Stimulated activated effector memory CD8-positive, alpha-beta T cell treated with anti-CD3 and anti-CD28 coated beads, Interleukin-12 subunit alpha, Interleukin-12 subunit beta, amount 100 ng/mL, for 72 hours (primary cell): ENCODE data around the gene RIGI.
A peak's percentile ranks its signal among the peaks of the same experiment; 100 is the strongest.

Experiments used
- ATAC-seq: fragments of 150-1000 bp; cut with Tn5 transposase; 2 replicates; pipeline ENCODE4 v1.10.0; 2021
- DNase-seq, 2 donors: peaks; one replicate each; pipeline ENCODE4 v3.0.0; 2021 to 2022; ENCODE audit warnings: low spot score in 2 of 2
- H3K27ac Mint-ChIP-seq: one replicate; pipeline ENCODE4 v1.8.0; 2022; ENCODE audit warnings: mild to moderate bottlenecking, mixed read lengths
- H3K36me3 Mint-ChIP-seq: one replicate; pipeline ENCODE4 v1.8.0; 2022; ENCODE audit warnings: mild to moderate bottlenecking, mixed read lengths
- H3K4me1 Mint-ChIP-seq: one replicate; pipeline ENCODE4 v1.8.0; 2022; ENCODE audit warnings: mixed read lengths
- H3K4me3 Mint-ChIP-seq: one replicate; pipeline ENCODE4 v1.8.0; 2022; ENCODE audit warnings: mild to moderate bottlenecking, mixed read lengths
- H3K9me3 Mint-ChIP-seq: one replicate; pipeline ENCODE4 v1.8.0; 2022; ENCODE audit warnings: mixed read lengths

Gene RIGI

DNA sequence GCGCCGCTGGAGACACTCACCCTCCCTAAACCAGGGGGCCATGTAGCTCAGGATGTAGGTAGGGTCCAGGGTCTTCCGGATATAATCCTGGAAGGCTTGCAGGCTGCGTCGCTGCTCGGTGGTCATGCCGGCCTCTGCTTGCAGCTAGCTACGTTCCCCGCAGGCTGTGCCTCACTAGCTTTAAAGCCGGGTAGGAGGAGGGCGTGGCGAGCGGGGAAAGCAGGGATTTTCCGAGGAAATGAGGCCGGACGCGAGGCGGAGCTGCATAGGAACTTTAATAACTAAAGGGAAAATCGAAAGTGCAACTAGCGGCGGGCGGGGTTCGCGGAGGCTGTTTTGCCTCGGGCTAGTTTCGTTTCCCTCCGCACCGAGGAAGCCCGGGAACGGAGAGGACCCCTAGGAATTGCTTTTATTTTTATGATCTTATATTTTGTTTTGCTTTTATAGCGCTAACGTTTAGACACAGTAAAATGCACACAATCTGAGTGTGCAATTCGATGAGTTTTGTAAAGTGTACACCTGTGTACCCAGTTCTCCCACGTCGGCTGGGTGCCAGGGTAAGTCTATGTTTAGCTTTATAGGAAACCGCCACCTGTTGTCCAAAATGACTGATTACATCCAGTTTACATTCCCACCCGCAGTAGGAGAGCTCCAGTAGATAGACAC, at the start of gene RIGI:
TSS of gene RIGI (minus strand) at position 156 of the 666 bp plus-strand sequence. CDS start at position 126, 30 bp downstream.
- H3K4me1 Mint-ChIP-seq: peaks cover 30% of the 10 kb centered on the region

DNA sequence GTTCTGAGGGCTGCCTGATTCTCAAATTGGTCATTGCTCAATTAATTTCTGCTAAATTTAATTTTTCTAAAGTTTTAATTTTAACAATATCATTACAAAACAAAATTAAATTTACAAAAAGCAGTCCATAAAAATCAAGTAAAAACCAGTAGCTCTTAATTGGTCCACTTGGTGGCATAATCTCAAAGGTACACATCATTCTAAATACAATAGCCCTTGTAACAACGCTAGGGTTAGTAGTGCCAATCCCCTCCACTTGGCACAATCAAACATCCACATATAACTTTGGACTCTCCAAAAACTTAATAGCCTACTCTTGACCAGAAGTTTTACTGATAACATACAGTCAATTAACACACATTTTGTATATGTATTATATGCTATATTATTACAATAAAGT, 48.9 kb upstream of the RIGI start:
- DNase-seq (no peak), ATAC-seq (no peak)
- Mint-ChIP-seq H3K4me3 (no peak overlapping the region), H3K27ac (no peak overlapping the region), H3K4me1 (peaks cover 22% of the 10 kb centered on the region), H3K36me3 (peaks cover 21% of the 10 kb centered on the region), H3K9me3 (no peaks in the 10 kb centered on the region)

More for the DNA sequence above, at the start of gene RIGI:
- Mint-ChIP-seq H3K4me3 (peak within 1 kb of the TSS; percentile 93), H3K36me3 (peaks cover 5% of the 10 kb centered on the region), H3K9me3 (no peaks in the 10 kb centered on the region), H3K27ac (peak within 1 kb of the TSS; percentile 93)
- peak; percentile 42 to 86 for DNase-seq
- peak; percentile 76 for ATAC-seq

DNA sequence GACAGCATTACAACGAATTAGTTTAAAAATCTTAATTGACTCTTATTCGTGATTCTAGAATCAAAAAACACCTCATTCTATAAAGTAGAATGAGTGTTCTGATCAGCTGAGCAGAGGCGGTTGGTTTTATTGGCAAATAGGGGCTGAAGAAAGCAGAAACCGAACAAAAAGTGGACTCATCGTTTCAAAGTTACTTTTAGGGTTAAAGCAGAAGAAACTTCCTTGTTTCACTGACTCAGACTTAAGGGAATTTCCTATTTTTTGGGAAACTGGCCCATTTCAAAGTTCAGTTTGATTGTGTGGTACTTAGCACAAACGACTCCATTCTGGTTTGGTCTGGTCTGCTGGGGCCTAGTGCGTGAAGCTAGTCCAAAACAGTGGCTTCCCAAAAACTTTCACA, 47.8 kb upstream of the RIGI start:
- no peak overlapping the region for H3K27ac Mint-ChIP-seq
- H3K9me3 Mint-ChIP-seq: no peaks in the 10 kb centered on the region

DNA sequence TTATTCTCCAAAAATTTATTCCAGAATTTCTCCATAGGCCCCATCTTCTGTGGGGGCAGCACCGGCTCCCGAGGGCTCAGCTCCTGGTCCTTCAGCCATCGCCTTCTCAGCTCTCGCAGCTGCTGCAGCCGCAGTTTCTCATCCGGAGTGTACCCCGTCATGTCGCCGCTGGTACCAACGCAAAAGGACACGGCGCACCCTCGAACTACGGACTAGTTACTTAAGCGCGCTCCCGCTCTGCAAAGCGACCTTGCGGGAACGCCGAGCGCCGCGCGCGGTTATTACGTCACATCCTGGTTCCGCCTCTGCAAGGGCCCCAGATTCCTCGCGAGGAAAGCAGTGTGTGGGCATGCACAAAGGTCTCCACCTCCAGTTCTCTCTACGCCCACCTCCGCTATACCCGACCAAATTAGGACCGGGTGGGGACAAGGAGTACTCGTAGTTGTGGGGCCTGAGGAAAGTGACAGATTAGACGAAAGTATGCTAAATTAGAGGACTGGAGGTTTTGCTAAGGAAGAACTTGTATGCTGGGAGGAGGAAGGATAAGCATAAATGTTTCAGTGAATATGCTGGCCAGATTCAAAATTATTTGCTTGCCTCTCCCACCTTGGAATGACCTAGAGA, 47.0 kb upstream of the RIGI start, which contains the start of gene NDUFB6:
TSS of gene NDUFB6 (minus strand) at position 260 of the 624 bp plus-strand sequence. CDS start at position 161, 99 bp downstream.
- H3K4me3 Mint-ChIP-seq: peak within 1 kb of the TSS; percentile 100
- peaks cover 22% of the 10 kb centered on the region for H3K4me1 Mint-ChIP-seq
- ATAC-seq (peak; percentile 93), DNase-seq (peak; percentile 90 to 97)
- H3K36me3 Mint-ChIP-seq: peaks cover 39% of the 10 kb centered on the region
- peak within 1 kb of the TSS; percentile 99 for H3K27ac Mint-ChIP-seq
- no peaks in the 10 kb centered on the region for H3K9me3 Mint-ChIP-seq

More for the DNA sequence above, 47.8 kb upstream of the RIGI start:
- DNase-seq (no peak), ATAC-seq (no peak)
- H3K4me3 Mint-ChIP-seq: peak overlapping the region; percentile 100
- H3K36me3 Mint-ChIP-seq: peaks cover 32% of the 10 kb centered on the region
- H3K4me1 Mint-ChIP-seq: peaks cover 22% of the 10 kb centered on the region

DNA sequence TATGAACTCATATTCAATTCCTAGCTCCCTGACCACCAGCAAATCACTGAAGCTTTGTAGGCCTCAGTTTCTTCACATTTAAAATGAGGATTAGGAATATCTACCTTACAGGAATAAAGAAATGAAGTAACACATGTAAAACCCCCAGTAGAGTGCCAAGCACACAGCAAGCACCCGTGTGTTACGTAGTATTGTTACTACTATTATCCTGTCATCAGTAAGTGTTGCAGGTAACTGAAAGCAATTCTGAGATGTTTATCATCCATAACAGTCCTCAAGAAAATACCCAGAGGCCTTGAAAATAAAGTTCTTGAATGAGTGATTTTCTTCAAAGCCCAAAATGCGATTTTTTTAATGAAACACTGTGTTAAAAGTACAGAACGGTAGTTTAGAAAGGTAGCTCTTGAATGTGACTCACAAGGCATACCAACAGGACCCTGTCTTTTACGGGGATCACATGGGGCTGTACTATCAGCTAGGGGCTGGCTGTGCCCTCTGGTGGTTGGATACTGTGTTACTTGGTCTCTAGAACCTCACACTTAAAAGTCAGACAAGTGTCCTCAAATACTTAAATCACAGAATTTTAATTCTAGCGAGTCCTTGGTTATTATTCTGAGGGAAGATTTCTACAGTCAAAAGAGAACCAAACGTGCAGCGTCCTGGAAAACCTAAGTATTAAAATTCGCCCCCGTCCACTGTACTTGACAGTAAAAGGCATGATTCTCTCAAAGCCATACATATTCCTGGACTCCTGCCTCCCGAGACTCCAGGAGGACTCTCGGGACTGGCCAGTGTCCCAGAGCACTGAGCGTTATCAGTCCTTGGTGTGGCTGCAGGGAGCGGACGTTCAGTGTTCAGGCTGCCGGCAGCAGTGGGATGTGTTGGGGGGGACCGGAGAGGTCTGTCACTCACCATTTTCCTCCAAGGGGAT, 46.2 kb upstream of the RIGI start:
- Mint-ChIP-seq H3K4me1 (peaks cover 22% of the 10 kb centered on the region), H3K4me3 (peak overlapping the region; percentile 100), H3K27ac (peak overlapping the region; percentile 99), H3K36me3 (peaks cover 47% of the 10 kb centered on the region), H3K9me3 (no peaks in the 10 kb centered on the region)
- ATAC-seq (peak; percentile 93), DNase-seq (peak; percentile 37 to 73)

DNA sequence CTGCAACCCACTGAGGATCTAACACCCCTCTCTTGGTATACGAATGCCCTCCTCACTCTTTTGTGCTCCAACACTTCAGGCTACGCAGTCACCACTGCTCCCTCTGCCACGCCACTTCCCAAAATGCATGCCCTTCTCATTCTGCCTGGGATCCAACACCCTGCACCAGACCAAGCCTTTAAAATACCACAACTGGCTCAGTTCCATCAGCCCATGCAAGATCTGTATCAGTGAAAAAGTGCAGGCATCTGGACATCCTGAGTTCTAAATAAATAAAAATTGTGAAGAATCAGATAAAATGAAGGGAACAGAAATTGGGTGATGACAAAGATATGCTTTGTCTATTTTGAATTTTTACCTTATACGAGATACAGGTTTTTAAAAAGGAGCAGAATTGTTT, 44.3 kb upstream of the RIGI start:
- Mint-ChIP-seq H3K36me3 (peaks cover 66% of the 10 kb centered on the region), H3K4me3 (no peak overlapping the region), H3K9me3 (no peaks in the 10 kb centered on the region), H3K27ac (peak overlapping the region; percentile 18), H3K4me1 (peaks cover 30% of the 10 kb centered on the region)
- ATAC-seq: no peak
- no peak for DNase-seq

DNA sequence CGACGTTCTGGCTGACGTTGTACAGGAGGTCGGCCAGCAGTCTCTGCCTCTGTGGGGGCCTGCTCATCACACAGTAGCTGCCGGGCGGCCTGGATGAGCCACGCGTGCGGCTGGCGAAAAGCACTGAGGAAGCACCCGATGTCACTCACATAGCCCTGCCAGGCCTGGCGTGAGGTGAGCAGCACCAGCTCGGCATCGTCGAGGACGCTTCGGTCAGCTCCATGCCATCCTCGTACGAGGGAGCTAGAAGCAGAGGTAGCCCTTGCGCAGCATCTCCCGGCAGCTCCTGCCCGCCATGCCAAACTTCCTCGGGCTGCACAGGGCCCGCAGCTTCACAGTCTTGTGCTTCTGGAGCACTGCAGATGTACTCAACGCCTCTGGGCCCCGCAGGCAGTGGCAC, 40.8 kb upstream of the RIGI start:
- no peaks in the 10 kb centered on the region for H3K9me3 Mint-ChIP-seq
- no peak overlapping the region for H3K4me3 Mint-ChIP-seq
- DNase-seq (no peak), ATAC-seq (no peak)
- peaks cover 71% of the 10 kb centered on the region for H3K36me3 Mint-ChIP-seq
- no peak overlapping the region for H3K27ac Mint-ChIP-seq
- peaks cover 20% of the 10 kb centered on the region for H3K4me1 Mint-ChIP-seq

DNA sequence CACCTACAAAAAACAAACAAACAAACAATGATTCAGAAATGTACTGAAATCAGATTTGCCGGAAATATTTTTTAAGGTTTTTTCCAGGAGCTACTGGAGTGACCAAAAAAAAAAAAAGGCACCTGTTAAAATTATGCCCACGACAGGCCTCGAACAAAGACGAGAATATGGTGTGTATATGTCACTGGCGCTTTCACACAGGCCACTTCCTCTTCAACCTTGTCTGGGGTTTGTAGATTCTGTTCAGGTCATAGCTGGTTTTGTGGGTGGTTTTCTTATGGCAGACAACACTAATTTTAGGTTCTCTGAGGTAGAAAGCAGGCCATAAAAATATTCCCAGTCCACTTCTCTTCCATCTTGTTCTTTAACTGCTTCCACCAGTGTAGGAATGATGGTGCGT, 40.0 kb upstream of the RIGI start:
- Mint-ChIP-seq H3K36me3 (peaks cover 71% of the 10 kb centered on the region), H3K4me1 (peaks cover 22% of the 10 kb centered on the region), H3K27ac (no peak overlapping the region), H3K9me3 (no peaks in the 10 kb centered on the region), H3K4me3 (no peak overlapping the region)
- no peak for ATAC-seq
- DNase-seq: no peak

DNA sequence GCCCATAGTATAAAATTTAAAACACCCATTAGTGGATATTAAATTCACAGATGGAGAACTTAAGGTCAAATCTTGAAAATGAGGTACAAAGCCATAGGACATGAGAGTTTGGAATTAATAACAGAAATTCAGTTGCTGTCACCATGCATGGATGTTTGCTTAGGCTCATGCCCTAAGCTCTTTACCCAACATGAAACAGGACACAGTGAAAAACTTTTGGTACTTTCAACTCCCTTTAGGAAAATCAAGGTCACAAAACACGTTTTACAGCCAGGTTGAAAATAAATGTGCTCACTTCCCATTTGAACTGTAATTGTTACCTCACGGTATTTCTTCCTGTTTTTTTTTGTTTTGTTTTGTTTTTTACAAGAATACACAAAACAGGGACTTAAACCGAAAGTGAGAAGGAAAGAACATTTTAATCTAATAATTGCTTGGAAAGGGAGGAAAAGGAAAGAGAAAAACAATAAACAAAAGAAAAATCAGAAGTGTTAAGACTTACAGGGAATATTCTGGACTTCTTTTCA, 32.5 kb upstream of the RIGI start:
- Mint-ChIP-seq H3K27ac (no peak overlapping the region), H3K9me3 (no peaks in the 10 kb centered on the region), H3K4me3 (no peak overlapping the region), H3K36me3 (peaks cover 6% of the 10 kb centered on the region), H3K4me1 (peaks cover 27% of the 10 kb centered on the region)
- no peak for ATAC-seq
- no peak for DNase-seq

DNA sequence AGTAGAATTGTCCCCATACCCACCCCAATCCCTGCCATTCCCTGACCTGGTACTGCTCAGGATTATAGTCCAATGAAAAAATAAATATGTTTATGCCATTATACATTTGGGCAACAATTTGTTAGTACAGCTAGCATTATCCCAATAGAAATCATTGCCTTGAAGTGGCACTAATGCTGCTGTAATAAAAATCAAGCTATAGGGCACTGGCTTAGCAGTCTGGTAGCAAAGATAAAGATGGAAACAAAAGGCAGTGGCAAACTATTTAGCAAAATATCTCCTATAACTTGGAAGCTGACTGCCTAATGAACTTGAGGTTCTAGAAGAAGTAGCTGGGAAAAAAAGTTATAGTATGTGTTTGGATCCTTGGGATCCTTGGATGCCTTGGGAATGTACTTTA, 28.6 kb upstream of the RIGI start:
- no peaks in the 10 kb centered on the region for H3K9me3 Mint-ChIP-seq
- no peak overlapping the region for H3K4me3 Mint-ChIP-seq
- no peak for DNase-seq
- peaks cover 41% of the 10 kb centered on the region for H3K36me3 Mint-ChIP-seq
- peaks cover 33% of the 10 kb centered on the region for H3K4me1 Mint-ChIP-seq
- peak overlapping the region; percentile 67 for H3K27ac Mint-ChIP-seq
- no peak for ATAC-seq

DNA sequence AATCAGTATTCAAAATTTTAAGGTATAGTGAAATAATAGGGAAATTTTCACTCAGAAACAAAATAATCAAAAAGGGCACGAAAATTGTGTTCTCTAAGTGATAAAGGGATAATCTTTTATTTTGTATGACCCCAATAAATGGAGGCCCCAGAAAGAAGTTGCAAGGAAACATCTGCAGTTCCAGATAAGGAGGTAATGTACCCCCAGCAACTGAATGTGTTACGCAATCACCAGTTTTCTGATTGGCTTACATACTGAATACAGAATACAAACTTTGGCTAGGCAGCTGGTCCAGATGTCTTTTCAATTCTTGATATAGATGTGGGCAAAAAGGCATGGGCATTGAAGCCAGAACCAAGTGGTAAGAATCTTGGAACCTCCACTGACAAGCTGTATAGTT, 28.1 kb upstream of the RIGI start:
- ATAC-seq (no peak), DNase-seq (no peak)
- Mint-ChIP-seq H3K9me3 (no peaks in the 10 kb centered on the region), H3K4me3 (no peak overlapping the region), H3K4me1 (peaks cover 32% of the 10 kb centered on the region), H3K36me3 (peaks cover 46% of the 10 kb centered on the region), H3K27ac (no peak overlapping the region)

DNA sequence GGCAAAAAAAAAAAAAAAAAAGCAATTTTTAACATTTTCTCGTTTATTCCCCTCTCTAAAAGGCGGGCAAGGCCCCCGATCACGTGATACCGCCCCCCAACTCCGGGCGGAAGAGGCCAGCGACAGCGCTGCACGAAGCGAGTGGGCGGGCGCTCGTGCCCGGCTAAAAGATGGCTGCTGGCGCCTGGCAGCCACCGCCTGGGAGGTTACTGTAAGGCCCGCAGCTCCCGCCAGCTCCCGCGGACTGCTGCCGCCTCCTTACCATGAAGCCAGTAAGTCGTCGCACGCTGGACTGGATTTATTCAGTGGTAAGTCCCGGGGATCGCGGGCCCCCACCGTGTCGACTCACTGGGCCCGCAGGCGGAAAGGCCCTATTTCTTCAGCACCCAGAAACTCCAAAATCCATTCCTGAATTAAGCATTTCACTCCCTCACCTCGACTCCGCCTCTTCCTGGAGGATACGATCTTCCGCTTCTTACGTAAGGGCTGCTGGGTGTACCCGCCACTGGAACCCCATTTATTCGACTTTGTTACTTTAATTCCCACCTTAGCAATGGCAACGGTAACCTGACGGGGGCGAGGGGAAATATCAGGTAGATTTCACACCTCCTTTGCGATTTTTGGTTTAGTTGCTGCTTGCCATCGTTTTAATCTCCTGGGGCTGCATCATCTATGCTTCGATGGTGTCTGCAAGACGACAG, 26.3 kb upstream of the RIGI start, which contains the start of the genes SMIM27 and TOPORS:
TSS of gene SMIM27 (plus strand) at position 156 of the 701 bp plus-strand sequence. CDS start at position 264, 108 bp downstream.
TSS of gene TOPORS (minus strand) at position 415 of the 701 bp plus-strand sequence. CDS start at position 265, 150 bp downstream.
- Mint-ChIP-seq H3K9me3 (no peaks in the 10 kb centered on the region), H3K4me3 (peak within 1 kb of the TSS; percentile 99), H3K36me3 (peaks cover 63% of the 10 kb centered on the region), H3K4me1 (peaks cover 35% of the 10 kb centered on the region), H3K27ac (peak within 1 kb of the TSS; percentile 100)
- DNase-seq (peak; percentile 77 to 89), ATAC-seq (peak; percentile 83)

DNA sequence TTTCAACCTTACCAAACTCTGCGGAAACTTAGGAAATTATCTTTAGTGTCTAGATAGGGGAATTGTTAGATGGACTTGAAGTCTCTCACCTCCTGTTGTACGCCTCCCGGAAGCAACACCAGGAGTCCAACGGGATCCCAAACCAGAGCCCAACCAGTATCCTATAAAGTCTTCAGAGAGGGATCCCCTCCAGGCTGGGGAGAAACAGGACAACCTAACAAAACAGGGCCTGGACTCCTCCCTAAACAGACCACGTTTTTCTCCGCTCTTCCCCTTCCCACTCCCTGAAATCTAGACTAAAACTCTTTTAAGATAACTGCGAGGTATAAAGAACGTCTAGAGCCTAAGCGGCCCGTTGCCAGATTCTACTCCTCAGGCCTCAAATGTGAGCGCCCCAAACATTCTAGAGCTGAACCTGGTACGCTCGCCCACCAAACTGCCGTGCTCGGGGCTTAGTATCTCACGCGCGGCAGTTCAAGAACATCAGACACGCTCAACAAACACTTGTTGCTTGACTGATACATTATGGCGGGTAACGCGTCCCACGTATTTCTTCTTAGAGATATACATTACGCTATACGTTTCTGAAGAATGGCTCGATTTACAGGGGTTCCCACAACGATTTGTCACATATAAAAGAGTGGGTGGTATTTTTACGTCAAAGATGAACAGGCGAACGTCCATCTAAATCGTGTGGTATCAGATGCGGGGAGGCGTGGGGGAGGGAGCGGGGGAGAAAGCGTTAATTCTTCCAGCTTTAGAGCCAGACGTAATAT, 25.5 kb upstream of the RIGI start:
- peak overlapping the region; percentile 99 for H3K4me3 Mint-ChIP-seq
- DNase-seq (peak; percentile 28 to 70), ATAC-seq (peak; percentile 64)
- H3K36me3 Mint-ChIP-seq: peaks cover 72% of the 10 kb centered on the region
- peaks cover 35% of the 10 kb centered on the region for H3K4me1 Mint-ChIP-seq
- peak overlapping the region; percentile 100 for H3K27ac Mint-ChIP-seq
- H3K9me3 Mint-ChIP-seq: no peaks in the 10 kb centered on the region
